GM12878 (cell line): ENCODE data around the gene TCERG1L. TPM values are rescaled to one million over a fixed set of nuclear protein-coding genes. Genes with fewer than 3 reads are reported as not detected.

Experiments
- ATAC-seq: fragments of 200-7000 bp; cut with Tn5 transposase; 3 replicates; pipeline ENCODE4 v1.9.1; 2020; ENCODE audit warnings: mild to moderate bottlenecking, moderate library complexity
- BruUV-seq: library from RNA; stranded (reverse); fragments of 400-500 nt; replicated peaks from 2 replicates; lab custom pipeline; 2021; lab: Mats Ljungman, UMichigan
- CTCF ChIA-PET: fragments of 300-600 bp; sonication (Branson Sonifier 250); formaldehyde crosslinking; extraction: SDS; loops from one replicate; lab custom pipeline; 2021; ENCODE audit warnings: inconsistent platforms; lab: Yijun Ruan, JAX
- POLR2A ChIA-PET: fragments of 350-600 bp; formaldehyde crosslinking; extraction: SDS; loops from one replicate; lab custom pipeline; 2021; ENCODE audit warnings: inconsistent platforms; lab: Charles Lee
- RAD21 ChIA-PET: fragments of 300-600 bp; sonication (Branson Sonifier 250); formaldehyde crosslinking; loops from one replicate; lab custom pipeline; 2023; ENCODE audit warnings: antibody characterized with exemption; ENCODE audit not compliant: unreplicated experiment; lab: Charles Lee
- SMC1A ChIA-PET: fragments of 300-600 bp; sonication (Branson Sonifier 250); formaldehyde crosslinking; loops from one replicate; lab custom pipeline; 2023; ENCODE audit not compliant: unreplicated experiment, uncharacterized antibody; lab: Charles Lee
- DNase-seq: peaks from one replicate; pipeline ENCODE4 v3.0.0-alpha.2; 2011; ENCODE audit warnings: low read depth, low spot score
- FAIRE-seq: peaks from 3 replicates; lab custom pipeline; 2011; peaks lifted over from hg19 to GRCh38; lab: Jason Lieb, UNC
- H2AFZ ChIP-seq: 2 replicates; pipeline ENCODE4 v1.6.0; 2011; ENCODE audit warnings: low read depth, low read length, control low read depth; ENCODE audit not compliant: control insufficient read depth
- H3K27ac ChIP-seq: 2 replicates; pipeline ENCODE4 v1.5.1; 2011; ENCODE audit warnings: control low read depth; ENCODE audit not compliant: control insufficient read depth, insufficient read depth
- H3K27me3 ChIP-seq, 2 experiments: replicated peaks in 1 of 2; 2 replicates each; pipeline versions ENCODE4 v1.6.0 to v1.6.1; 2011; ENCODE audit warnings: low read length in 1 of 2; ENCODE audit not compliant: control insufficient read depth in 2 of 2, insufficient read depth in 2 of 2
- H3K36me3 ChIP-seq, 2 experiments: 2 replicates each; pipeline ENCODE4 v1.5.1; 2011; ENCODE audit warnings: low read length in 1 of 2; ENCODE audit not compliant: control insufficient read depth in 2 of 2, insufficient read depth in 2 of 2
- H3K4me1 ChIP-seq: 2 replicates; pipeline ENCODE4 v1.6.1; 2011; ENCODE audit warnings: mild to moderate bottlenecking, low read length, moderate library complexity, mixed read lengths; ENCODE audit not compliant: control insufficient read depth, insufficient read depth
- H3K4me2 ChIP-seq: 2 replicates; pipeline ENCODE4 v1.6.0; 2011; ENCODE audit warnings: control low read depth; ENCODE audit not compliant: control insufficient read depth, insufficient read depth
- H3K4me3 ChIP-seq: fragments of 200-600 bp; sonication (generic); 2 replicates; pipeline ENCODE4 v1.5.1; 2016
- H3K79me2 ChIP-seq: 2 replicates; pipeline ENCODE4 v1.6.0; 2011; ENCODE audit warnings: low read length; ENCODE audit not compliant: control insufficient read depth, insufficient read depth
- H3K9ac ChIP-seq: 2 replicates; pipeline ENCODE4 v1.8.0; 2011; ENCODE audit warnings: low read length, control low read depth, mixed read lengths; ENCODE audit not compliant: control insufficient read depth, insufficient read depth
- H3K9me3 ChIP-seq: replicated peaks from 3 replicates; pipeline ENCODE4 v1.5.1; 2011; ENCODE audit warnings: mild to moderate bottlenecking, low read length; ENCODE audit not compliant: control insufficient read depth, insufficient read depth
- H4K20me1 ChIP-seq: 2 replicates; pipeline ENCODE4 v1.6.0; 2011; ENCODE audit not compliant: control insufficient read depth, insufficient read depth
- CBX3 ChIP-seq: fragments of 200-600 bp; sonication (generic); IDR thresholded peaks from 2 replicates; pipeline ENCODE4 v1.6.1; 2016; ENCODE audit warnings: low read depth, borderline replicate concordance
- ESRRA ChIP-seq: IDR thresholded peaks from 2 replicates; pipeline ENCODE4 v1.6.1; 2012; ENCODE audit warnings: mild to moderate bottlenecking, low read length, improper control_type of control experiment
- ETV6 ChIP-seq, 2 experiments: fragments of 450-650 bp in 1 of 2; IDR thresholded peaks in 1 of 2; conservative IDR thresholded peaks in 1 of 2; 2 replicates each; pipeline ENCODE4 v1.6.1; 2014; ENCODE audit warnings: antibody characterized with exemption in 1 of 2, borderline replicate concordance in 1 of 2, low read depth in 1 of 2, mild to moderate bottlenecking in 1 of 2, moderate library complexity in 1 of 2
- WGBS: methylation state at CpG from one replicate; pipeline ENCODE4 v1.1.6; 2016; ENCODE audit warnings: low lambda C conversion rate; ENCODE audit not compliant: insufficient replicate concordance, insufficient coverage; ENCODE audit errors: missing lambda C conversion rate; 5-methylcytosine and 5-hydroxymethylcytosine counted together
- in situ Hi-C: fragments of 300-500 bp; cut with MboI; formaldehyde crosslinking; loops from 9 replicates; pipeline ENCODE4 v1.14.3; 2018; ENCODE audit warnings: mixed read lengths
- intact Hi-C: fragments of 100-400 bp; cut with micrococcal nuclease; formaldehyde crosslinking; loops from one replicate; pipeline ENCODE4 v1.14.2; 2022; ENCODE audit not compliant: unreplicated experiment
- polyA plus RNA-seq, 11 experiments: library from polyadenylated mRNA; depleted of rRNA in 4 of 11; unstranded in 6 of 11; stranded (reverse) in 5 of 11; fragments of >200 nt; fragmentation: Nextera tagmentation in 4 of 11; fragmentation: Illumina TruSeq in 1 of 11; extraction: Ambion mirVana in 4 of 11; extraction: Trizol in 1 of 11; gene quantifications; 1 replicate in 1 of 11; 2 replicates in 10 of 11; pipeline versions ENCODE4 v1.2.1 to v1.2.3, GENCODE V29; 2011 to 2016; ENCODE audit warnings: inconsistent platforms in 2 of 11, missing spikeins in 2 of 11, low read depth in 1 of 11
- total RNA-seq, 4 experiments: library from RNA; depleted of rRNA in 3 of 4; stranded (reverse); fragments of >200 nt in 3 of 4; fragmentation: Illumina TruSeq in 1 of 4; extraction: Trizol in 1 of 4; gene quantifications; 2 replicates each; pipeline versions ENCODE4 v1.2.1 to v1.2.3, GENCODE V29; 2013 to 2021
- TF ChIP-seq, protein P1 (sequence below): fragments of 150-350 bp; IDR thresholded peaks from 2 replicates; pipeline ENCODE4 v1.6.1; 2016; ENCODE audit warnings: low read depth, low read length

Gene TCERG1L
- total and polyA plus RNA-seq, 10 of the 15 experiments (the other 5 are each of a cell fraction or from before 2014, with no cell fraction given) = not detected

DNA sequence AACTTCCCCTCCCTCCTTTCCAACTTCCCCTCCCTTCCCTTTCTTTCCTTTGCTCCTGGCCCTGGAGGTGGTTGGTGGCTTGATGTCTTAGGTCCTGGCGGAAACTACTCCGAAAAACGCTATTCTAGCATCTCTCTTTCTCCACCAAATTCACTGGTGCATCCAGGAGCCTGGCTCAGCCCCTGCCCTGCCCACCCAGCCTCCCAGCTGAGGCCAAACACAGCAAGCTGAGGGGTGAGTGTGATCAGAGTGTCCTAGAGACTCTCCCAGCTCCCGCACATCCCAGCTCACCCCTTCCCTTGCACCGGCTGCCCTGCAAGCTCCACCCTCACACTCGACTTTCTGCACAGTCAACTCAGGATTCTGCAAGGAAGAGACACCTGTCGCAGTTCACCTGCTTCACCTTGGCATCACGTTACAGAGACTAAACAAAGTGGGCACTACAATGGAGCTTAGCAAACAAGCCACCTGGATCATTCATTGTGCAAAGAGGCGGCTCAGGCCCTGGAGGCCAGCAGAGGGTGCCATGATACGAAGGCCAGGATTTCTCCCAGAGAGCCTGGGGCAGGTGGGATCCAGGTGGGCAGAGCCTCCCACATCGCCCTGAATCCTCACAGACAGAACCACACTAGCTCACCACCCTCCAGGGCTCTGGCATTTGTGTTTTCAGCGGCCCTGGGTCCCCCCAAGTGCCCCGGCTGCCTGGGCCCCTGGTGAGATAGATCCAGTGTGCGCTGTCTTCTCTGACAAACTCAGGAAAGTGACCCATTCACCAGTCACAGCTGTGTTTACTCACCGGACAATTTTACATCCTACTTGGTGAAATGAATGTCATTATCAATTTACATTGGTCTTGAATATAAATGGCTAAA lies 169.6 kb downstream of the TCERG1L start (continued):
- TF ChIP-seq, protein P1, sequence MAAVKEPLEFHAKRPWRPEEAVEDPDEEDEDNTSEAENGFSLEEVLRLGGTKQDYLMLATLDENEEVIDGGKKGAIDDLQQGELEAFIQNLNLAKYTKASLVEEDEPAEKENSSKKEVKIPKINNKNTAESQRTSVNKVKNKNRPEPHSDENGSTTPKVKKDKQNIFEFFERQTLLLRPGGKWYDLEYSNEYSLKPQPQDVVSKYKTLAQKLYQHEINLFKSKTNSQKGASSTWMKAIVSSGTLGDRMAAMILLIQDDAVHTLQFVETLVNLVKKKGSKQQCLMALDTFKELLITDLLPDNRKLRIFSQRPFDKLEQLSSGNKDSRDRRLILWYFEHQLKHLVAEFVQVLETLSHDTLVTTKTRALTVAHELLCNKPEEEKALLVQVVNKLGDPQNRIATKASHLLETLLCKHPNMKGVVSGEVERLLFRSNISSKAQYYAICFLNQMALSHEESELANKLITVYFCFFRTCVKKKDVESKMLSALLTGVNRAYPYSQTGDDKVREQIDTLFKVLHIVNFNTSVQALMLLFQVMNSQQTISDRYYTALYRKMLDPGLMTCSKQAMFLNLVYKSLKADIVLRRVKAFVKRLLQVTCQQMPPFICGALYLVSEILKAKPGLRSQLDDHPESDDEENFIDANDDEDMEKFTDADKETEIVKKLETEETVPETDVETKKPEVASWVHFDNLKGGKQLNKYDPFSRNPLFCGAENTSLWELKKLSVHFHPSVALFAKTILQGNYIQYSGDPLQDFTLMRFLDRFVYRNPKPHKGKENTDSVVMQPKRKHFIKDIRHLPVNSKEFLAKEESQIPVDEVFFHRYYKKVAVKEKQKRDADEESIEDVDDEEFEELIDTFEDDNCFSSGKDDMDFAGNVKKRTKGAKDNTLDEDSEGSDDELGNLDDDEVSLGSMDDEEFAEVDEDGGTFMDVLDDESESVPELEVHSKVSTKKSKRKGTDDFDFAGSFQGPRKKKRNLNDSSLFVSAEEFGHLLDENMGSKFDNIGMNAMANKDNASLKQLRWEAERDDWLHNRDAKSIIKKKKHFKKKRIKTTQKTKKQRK = no peak
- TF ChIP-seq ETV6 (conservative IDR thresholded peaks at IDR 0.05 in 1 of 2, IDR thresholded peaks at IDR 0.05 in 1 of 2; ENCODE audit: borderline replicate concordance in 1 of 2, low read depth in 1 of 2) = no peak

DNA sequence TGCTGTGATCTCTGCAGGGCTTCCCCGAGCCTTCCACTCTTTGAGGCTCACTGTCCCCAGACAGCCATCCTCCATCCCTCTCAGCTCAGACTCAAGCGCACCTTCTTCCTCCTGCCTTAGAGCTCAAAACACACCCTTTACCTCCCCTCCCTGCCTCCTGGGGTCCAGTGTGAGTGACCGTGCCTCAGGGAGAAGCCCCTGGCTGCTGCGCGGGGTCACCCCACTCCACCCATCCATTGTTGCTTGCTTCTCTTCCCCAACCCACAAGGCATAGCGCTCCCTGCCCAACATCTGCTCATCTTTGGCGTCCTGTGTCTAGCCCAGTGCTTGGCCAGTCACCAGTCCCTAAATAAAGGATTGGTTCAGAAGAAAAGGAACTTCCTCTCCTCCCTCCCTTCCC lies 170.3 kb downstream of the TCERG1L start:
- Histone ChIP-seq H3K36me3 (no peaks in the 10 kb centered on the region), H3K79me2 (no peaks in the 10 kb centered on the region), H3K9me3 (no peaks in the 10 kb centered on the region; the same call in 2 of the 3 replicates), H3K4me3 (no peak overlapping the region), H3K4me1 (no peaks in the 10 kb centered on the region), H3K27me3 (no peaks in the 10 kb centered on the region), H3K9ac (no peak overlapping the region), H4K20me1 (no peaks in the 10 kb centered on the region), H2AFZ (no peak overlapping the region), H3K4me2 (no peak overlapping the region), H3K27ac (no peak overlapping the region)
- no peak for TF ChIP-seq ESRRA
- no peak for TF ChIP-seq CBX3
- no peak for FAIRE-seq
- BruUV-seq = no TSS peak
- ChIA-PET CTCF (interaction anchor here (0.6 kb wide), 1 partner anchor 9 kb away, joined by 3 read pairs; no protein-coding TSS in a partner anchor), RAD21 (no interaction called here), POLR2A (no interaction called here), SMC1A (no interaction called here)
- WGBS = 65% methylated on average over 7 of the region's 7 CpGs
- in situ Hi-C loops (no loop called here), intact Hi-C loops (no loop called here)
- DNase-seq = no peak
- no peak for ATAC-seq
